CMK (cell line): ENCODE data around the gene ADTRP.

Source experiments
- DNase-seq: peaks from one replicate; pipeline ENCODE4 v3.0.0-alpha.2; 2010; ENCODE audit warnings: low read depth

The ADTRP gene

GRCh38 chr6:11722805-11723631 is 55.6 kb downstream of the ADTRP start:
- no peak for DNase-seq

GRCh38 chr6:11722220-11722619 is 56.4 kb downstream of the ADTRP start:
- DNase-seq: no peak

- no peak for DNase-seq
Observed at GRCh38 chr6:11718463-11718862, 60.1 kb downstream of the ADTRP start.

GRCh38 chr6:11718031-11718430 is 60.6 kb downstream of the ADTRP start:
- DNase-seq: no peak

- DNase-seq: no peak
Observed at GRCh38 chr6:11714798-11715285, 63.8 kb downstream of the ADTRP start.

DNA sequence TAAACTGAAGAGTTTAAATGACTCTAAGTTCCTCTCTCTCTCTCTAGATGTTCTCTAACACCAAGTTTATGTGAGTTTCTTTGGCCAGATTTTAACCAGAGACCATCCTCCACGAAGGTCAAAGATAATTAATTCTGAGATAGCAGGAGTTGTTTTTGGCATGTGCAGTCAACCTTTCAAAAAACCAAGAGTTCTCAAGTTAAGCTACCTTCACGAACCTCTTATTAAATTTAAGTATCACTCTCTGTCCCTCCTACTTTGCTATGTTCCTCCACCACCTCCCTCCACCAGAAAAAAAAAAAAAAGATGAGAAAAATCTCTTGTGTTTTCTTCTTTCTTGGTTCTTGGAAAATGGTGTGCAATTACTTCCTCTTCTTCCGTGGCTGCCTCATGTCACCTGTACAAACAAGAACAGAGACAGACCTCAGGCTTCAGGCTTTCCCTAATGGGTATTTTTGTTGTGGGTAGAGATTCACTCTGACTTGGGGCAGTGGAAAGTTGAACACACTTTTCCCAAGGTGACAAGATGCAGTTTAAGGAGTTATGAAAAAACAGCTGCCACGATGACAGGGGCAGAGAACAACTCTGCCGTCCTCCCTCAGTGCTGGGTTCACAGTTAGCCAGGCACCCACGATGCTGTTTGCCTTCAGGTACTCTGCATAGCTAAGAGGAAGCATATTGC is 64.3 kb downstream of the ADTRP start:
- no peak for DNase-seq

DNA sequence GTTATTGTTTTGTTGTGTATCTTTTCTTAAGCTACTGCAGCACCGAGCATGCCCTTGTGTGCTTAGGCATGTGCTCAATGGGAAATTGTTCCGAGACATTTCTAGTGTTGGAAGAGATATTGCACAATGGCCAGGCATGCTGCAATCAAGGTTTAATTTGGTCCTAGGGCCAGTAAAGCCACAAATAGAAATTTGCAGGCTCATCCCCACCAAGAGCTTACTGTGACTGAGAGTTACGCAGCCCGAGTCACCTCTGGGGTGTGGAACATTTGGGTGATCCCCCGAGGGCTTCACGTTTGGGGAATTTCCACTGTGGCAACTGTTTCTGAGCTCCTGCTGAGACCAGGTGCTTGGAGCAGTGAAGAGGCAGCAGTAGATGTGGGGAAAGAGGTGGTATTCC is 65.8 kb downstream of the ADTRP start:
- no peak for DNase-seq

DNA sequence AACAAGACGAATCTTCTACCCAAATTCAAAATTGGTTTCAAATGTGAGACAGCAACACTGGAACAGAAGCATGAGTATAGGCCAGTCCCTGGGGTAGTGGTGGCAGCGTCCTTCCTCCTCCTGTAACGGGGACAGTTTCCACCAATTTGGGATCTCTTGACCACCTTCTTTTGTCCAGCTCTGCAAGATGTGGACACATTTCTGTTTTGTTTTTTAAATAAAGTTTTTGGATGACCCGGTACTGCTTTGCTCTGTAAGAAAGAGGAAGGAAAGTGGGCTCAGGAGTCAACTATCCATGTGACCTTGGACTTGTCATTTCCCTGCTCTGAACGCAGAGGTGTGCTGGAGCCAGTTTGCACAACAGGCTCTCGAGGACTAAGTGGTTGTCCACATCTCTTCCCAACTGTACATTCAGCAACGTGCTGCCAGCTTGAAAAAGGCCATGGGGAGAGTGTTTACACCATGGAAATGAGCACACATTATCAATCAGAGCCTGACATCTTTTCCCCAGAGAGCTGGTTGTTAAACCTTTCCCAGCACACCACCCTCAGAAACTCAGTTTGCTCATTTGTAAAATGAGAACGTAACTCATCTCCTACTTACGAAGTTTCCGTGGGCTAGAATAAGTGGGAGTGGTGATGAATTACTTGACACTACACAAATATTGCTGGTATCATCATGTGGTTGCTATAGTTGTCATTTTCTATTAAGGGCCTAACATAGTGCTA is 66.5 kb downstream of the ADTRP start:
- DNase-seq: no peak

- DNase-seq: no peak
Observed at GRCh38 chr6:11711003-11711983, 67.3 kb downstream of the ADTRP start.

GRCh38 chr6:11710311-11710761 is 68.3 kb downstream of the ADTRP start:
- DNase-seq: no peak

GRCh38 chr6:11706171-11706570 is 72.4 kb downstream of the ADTRP start:
- no peak for DNase-seq

- DNase-seq: no peak
Observed at GRCh38 chr6:11705483-11705882, 73.1 kb downstream of the ADTRP start.

DNA sequence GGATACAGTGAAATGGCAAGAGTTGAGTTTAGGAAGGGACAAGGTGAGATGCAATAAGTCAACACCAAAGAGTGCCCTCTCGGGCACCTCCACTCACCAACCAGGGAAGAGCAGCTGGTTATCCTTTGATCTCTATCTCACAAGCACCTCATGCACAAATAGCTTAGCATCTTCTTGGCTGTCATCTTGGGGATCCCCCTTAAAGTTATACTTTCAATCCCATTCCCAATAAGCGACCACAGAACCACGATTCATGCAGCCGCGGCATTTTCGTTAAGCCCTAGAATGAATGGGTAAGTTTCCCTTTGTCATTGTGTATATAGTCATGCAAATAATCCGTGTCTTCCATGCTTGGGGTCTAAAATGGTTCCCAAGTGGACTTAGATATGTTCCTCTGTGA is 73.5 kb downstream of the ADTRP start:
- no peak for DNase-seq

GRCh38 chr6:11703725-11704124 is 74.9 kb downstream of the ADTRP start:
- no peak for DNase-seq

GRCh38 chr6:11702500-11703130 is 76.0 kb downstream of the ADTRP start:
- DNase-seq: no peak

GRCh38 chr6:11702089-11702488 is 76.5 kb downstream of the ADTRP start:
- DNase-seq: no peak

DNA sequence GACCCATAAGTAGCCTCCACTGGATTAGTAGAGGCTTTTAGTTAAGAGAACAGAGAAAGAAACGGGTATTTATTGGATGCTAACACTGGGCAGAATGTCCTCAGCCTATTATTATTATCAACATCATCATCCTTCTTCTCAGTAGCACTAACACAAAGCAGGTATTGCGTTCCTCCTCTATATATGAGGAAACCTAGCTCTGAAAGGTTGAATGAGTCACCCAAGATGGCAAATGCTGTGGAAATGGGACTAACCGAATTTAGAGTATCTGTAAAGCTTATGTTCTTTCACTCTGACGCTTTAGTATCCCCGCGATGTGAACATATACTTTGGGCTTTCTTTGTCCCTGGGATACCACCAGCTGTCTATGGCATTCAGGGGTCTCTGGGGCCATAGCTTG is 77.0 kb downstream of the ADTRP start:
- DNase-seq: no peak

GRCh38 chr6:11700118-11700718 is 78.4 kb downstream of the ADTRP start:
- no peak for DNase-seq

DNA sequence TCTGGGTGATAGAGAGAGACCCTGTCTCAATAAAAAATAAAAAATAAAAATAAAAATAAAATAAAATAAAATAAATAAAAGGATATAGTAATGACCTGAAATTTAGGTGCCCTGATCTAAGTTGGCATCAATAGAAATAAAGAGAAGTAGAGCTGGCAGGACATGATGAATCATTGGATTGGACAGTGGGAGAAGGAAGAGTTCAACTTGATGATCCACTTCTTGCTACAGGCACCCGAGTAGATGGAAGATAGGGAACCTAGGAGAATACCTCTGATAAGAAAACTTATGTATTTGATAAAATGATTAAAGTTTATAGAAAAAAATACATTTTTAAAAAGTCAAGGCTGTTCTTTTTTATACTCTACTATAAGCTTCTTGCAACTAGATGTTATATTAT is 79.0 kb downstream of the ADTRP start:
- DNase-seq: no peak
